ENCODE data around the gene KAT2B.

KAT2B gene

GRCh38 chr3:20066850-20067617 lies 26.8 kb downstream of the KAT2B start:
- DNase-seq = no peak

GRCh38 chr3:20068512-20069177 lies 28.4 kb downstream of the KAT2B start:
- no peak for DNase-seq

- no peak for DNase-seq
These were observed 28.9 kb downstream of the KAT2B start for GRCh38 chr3:20069178-20069532.

DNA sequence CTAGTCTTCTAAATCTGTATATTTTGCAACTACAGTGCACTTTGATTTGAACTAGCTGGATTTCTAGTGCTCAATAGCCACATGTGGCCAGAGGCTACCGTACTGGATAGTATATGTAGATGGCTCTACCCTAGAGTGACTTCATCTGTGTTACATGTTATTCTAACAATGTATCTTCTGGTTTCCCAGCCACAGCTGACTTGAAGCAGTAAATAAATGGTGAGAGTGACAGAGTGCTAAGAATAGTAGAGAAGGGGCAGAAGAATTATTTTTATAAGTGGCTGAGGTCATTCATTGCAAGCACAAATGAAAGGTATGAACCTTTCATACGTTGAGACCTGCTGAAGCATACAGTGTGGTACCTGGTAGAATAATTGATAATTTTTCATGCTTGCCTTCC lies 30.9 kb downstream of the KAT2B start:
- DNase-seq = no peak

DNA sequence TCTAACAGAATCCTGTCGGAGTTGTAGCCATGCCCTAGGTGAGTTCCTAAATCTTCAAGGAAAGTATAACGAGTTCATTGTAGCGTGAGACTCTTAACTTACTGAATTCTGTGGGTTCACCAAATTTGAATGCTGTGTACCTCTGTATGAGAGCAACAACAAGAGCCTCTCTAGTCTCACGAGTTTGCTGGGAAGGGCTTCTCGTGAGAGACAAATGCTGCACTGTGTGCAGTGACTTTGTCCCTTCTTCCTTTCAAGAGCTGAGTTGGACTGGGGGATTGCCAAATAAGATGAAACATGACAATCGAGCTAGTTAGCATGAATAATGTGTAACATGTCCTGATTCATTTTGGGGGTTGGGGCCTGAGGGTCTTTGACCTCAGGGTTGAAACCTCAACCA lies 32.2 kb downstream of the KAT2B start:
- no peak for DNase-seq

DNA sequence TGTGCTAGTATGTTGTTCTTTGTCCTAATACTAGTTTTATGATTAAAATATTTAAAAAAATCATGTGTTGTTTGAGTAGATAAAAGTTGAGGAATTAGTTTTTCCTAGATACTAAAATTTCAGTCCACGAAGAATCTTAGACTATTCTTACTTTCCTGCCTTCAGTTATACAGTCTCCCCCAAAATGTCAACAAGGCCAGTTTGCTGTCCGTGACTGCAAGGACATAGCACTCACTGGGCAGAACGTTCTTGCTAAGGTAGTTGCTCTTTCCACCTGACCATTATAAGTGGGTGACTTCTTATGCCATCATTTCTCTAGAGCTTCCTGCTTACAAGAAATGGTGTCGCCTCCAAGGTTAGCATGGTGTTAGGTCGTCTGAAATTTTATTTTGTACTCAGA lies 32.8 kb downstream of the KAT2B start:
- DNase-seq = no peak

GRCh38 chr3:20073683-20074082 lies 33.4 kb downstream of the KAT2B start:
- no peak for DNase-seq

DNA sequence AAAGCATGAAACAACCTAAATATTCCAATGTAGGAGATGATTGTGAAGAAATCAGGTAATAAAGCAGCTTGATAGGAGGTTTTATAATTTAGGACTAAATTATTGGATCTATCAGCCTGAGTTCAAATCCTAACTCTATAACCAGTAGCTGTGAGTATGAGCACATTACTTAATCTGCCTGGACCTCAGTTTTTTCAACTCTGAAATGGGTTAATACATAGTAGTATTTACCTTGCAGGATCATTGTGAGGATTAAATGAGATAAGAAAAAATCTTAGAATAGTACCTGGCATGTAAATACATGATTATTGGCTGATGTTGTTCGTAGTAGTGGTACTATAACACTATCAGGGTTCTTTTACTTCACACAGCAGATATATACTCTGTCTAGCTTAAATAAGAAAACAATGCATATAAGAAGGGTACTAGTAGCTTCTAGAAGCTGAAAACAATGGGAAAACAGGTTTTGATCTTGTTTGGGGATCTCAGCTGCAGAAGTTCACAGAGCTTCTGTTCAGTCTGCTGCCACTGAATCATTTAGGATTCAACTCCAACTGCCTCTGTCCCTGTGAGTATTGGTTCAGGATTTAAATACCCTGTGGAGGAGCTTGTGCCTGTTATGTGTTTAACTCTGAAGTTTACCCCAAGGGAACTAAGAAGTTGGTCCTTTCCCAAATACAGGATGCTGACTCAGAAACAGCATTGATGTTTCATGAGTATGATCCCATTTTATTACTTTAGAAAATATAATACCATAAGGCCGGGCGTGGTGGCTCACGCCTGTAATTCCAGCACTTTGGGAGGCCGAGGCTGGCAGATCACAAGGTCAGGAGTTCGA lies 34.2 kb downstream of the KAT2B start:
- DNase-seq = no peak

GRCh38 chr3:20075197-20075596 lies 35.0 kb downstream of the KAT2B start:
- no peak for DNase-seq

DNA sequence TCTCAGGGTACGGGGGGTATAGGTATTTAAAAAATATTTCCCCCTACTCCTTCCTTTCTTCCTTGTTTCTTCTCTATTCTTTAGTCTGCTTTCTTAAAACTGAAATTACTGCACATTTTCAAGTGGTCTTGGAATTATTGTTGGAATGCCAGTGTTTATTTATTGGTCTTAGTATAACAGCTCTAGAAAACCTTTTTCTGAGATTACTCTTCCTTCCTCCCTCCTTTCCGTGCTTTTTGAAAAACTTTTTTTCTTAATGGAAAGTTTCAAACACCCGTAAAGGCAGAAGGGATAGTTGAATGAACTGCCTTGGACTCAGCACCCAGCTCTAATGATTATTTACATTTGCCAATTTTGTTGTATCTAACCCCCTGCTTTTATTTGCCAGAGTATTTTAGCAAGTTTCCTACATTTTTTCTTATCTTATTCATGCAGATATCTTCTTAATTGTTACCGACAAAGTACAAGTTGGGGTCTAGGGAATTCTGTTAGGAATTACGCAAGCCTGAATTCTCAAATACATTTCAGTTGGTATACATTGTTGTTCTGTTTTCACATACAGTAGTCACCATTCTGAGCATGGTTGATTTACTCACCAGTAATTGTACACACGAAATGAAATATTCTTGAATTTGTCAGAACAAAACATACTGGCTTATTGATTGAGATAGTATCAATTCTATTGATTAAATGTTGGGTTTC lies 36.2 kb downstream of the KAT2B start:
- no peak for DNase-seq

- DNase-seq = no peak
These were observed 36.8 kb downstream of the KAT2B start for GRCh38 chr3:20077068-20077467.

GRCh38 chr3:20078194-20078714 lies 38.0 kb downstream of the KAT2B start:
- DNase-seq = no peak

DNA sequence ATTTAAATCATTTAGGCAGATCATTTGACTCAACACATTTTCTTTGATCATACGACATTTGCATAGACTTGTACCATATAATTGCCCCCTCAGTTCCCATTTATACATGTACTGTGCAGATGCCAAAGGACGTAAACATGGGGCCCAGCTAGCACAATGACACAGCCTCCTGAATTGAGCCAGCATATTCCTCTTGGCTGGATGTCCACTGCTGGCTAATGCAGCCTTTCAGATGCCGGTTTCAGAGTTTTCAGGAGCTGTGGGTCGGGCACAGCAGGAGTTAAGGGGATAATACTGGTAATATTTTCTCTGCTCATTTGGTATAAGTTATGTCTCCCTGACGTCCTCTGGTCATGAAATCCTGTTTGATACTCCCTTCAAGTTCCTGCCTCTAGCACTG lies 39.4 kb downstream of the KAT2B start:
- no peak for DNase-seq

DNA sequence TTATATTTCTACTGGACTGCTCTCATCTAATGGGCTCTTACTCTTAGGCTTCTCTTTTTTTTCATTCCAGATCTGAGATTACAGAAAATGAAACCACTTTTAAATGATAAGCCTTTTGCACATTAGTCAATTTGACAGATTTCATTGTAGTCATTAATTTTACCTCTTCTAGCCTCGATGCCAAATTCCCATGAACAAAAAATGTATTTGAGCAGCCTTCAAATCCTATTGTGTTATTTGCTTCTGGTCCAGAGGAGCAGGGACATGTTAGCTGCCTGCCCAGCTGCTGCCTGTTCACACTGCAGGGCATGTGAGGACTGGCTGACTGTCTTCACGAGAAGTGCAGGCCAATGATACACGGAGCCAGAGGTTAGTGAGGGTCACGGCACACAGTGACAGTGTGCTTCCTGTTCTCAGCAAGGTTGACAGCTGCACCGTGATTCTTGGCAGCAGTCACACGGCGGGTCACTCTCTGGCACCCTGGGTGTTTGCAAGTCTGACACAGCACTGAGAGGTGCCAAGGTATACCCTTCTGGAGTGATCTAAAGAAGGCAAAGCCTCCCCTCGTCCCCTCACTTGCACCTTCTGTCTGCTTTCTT lies 40.8 kb downstream of the KAT2B start:
- DNase-seq = peak; percentile 7

DNA sequence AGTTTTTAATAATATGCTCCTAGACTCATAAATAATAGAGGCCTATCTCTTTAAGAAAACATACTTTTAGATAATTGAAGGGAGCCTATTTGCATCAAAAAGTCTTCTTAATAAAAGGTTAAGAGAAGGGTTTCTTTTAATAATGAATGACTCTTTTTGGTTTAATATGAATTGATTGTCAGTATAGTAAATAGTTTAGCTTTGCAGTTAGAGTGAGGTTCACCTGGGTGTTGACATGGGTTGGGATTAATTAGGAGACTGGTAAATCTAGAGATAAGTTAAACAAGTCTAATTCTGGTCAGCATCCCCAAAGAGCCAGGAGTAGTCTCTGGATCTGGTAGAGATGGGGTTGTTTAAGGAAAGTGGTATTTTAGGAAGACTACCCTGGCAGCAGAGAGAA lies 43.0 kb downstream of the KAT2B start:
- no peak for DNase-seq

DNA sequence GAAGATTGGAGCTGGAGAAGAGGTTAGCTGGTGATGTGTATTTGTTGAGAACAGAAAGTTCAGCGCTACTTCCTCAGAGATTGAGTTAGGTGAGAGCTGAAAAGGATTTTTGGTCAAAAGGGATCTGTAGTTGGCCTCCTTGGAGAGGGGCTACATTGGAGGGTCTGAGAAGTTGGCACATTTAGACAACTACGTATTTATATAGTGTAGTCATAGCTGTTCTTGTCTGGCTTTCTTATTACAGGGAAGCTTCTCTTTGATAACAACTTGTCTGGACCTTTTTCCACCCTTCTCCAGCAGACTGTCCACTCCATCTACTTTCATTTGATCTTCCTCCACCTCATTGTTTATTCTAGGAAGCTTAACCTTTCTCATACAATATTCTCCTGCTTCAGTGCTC lies 43.7 kb downstream of the KAT2B start:
- no peak for DNase-seq

GRCh38 chr3:20091331-20092047 lies 51.2 kb downstream of the KAT2B start:
- DNase-seq = no peak

DNA sequence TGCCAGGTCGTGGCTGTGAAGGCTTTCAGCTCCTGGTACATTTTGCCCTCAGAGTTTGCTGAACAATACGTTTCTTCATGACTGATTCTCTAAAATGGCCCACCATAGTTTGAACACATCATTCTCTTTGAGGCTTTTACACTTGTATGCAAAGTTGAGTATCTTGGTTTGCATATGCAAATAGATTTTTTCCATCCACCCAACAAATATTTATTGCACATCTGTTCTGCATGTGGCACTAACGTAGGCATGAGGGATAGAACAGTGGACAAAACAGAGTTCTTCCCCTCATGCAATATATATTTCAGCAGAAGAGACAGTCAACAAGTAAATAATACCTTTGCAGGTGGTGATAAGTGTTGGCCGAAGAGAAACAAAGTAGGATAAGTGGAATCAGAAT lies 55.2 kb downstream of the KAT2B start:
- no peak for DNase-seq

- DNase-seq = no peak
These were observed 56.0 kb downstream of the KAT2B start for GRCh38 chr3:20096135-20096685.

- no peak for DNase-seq
These were observed 56.8 kb downstream of the KAT2B start for GRCh38 chr3:20097015-20097414.

GRCh38 chr3:20099060-20099459 lies 58.8 kb downstream of the KAT2B start:
- DNase-seq = no peak

DNA sequence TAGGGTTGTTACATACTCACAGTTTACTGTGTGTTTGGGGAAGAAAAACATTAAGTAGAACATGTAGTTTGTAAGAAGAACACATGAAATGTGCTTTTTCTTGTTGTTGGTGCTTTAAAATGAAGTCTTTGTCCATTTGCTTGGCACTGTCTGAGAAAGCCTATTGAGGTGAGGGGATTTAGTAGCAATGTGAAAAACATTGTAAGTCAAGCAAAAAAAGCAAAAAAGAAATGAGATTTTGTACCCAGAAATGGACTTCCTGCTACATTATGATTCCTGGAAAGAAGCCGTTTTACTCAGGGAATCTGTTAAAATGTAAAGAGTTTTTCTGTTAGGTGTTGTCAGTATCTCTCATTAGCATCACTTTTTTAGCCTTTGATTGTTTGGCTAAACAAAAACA lies 59.9 kb downstream of the KAT2B start:
- no peak for DNase-seq

Measured in CD4-positive, alpha-beta T cell treated with Interferon gamma for 1 hour (primary cell).